RWPE2 (cell line): ENCODE data around the gene VRK3.
"Not testable (repeated sequence)": the region's sequence is repeated elsewhere in the genome, so short reads cannot be mapped to it uniquely, and the experiment has no call there.

Experiments
- ATAC-seq: fragments of 200-7000 bp; cut with Tn5 transposase; 3 replicates; pipeline ENCODE4 v1.9.1; 2021; ENCODE audit warnings: low read depth
- DNase-seq: peaks from one replicate; pipeline ENCODE4 v3.0.0-alpha.2; 2020; ENCODE audit warnings: low spot score
- H3K27ac ChIP-seq: fragments of 450-650 bp; 2 replicates; pipeline ENCODE4 v1.5.1; 2017; ENCODE audit warnings: mild to moderate bottlenecking; ENCODE audit not compliant: poor library complexity, severe bottlenecking
- H3K27me3 ChIP-seq: fragments of 250-450 bp; sonication (Bioruptor Pico); 2 replicates; pipeline ENCODE4 v1.5.1; 2021; ENCODE audit warnings: mild to moderate bottlenecking, moderate library complexity; ENCODE audit not compliant: insufficient read depth, poor library complexity, severe bottlenecking
- H3K36me3 ChIP-seq: fragments of 250-450 bp; sonication (Bioruptor Pico); 2 replicates; pipeline ENCODE4 v1.5.1; 2020; ENCODE audit warnings: low read depth, mild to moderate bottlenecking, moderate library complexity
- H3K4me1 ChIP-seq: fragments of 250-450 bp; sonication (Bioruptor Pico); 2 replicates; pipeline ENCODE4 v1.5.1; 2021; ENCODE audit warnings: mild to moderate bottlenecking, moderate library complexity; ENCODE audit not compliant: insufficient read depth, poor library complexity, severe bottlenecking
- H3K4me3 ChIP-seq: fragments of 250-450 bp; sonication (Bioruptor Pico); 2 replicates; pipeline ENCODE4 v1.5.1; 2021; ENCODE audit warnings: mild to moderate bottlenecking, moderate library complexity; ENCODE audit not compliant: severe bottlenecking
- H3K9me3 ChIP-seq: fragments of 250-450 bp; sonication (Bioruptor Pico); 2 replicates; pipeline ENCODE4 v1.5.1; 2021; ENCODE audit warnings: mild to moderate bottlenecking, moderate library complexity; ENCODE audit not compliant: severe bottlenecking
- TF ChIP-seq, protein P1 (sequence below): fragments of 450-650 bp; IDR thresholded peaks from one replicate; pipeline ENCODE4 v1.5.1; 2017; ENCODE audit warnings: mild to moderate bottlenecking, moderate library complexity; ENCODE audit not compliant: poor library complexity, severe bottlenecking

Gene VRK3

DNA sequence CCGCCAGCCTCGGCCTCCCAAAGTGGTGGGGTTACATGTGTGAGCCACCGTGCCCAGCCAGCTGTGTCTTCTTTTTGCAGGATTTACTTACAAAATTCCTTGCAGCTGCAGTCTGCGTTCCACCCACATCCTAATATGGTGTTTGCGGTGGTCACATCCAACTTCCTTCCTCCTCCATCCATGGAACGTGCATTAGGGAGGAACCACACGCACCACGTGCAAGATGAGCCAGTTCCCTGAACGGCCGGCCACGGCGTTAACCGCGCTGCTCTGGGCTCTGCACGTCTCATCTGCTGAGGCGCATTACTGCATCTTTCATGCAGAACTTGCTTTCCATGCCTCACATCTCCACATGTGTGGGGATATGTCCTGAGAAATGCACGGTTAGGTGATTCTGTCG, 51.2 kb downstream of the VRK3 start:
- Histone ChIP-seq H3K9me3 (no peaks in the 10 kb centered on the region), H3K4me3 (no peak overlapping the region), H3K27ac (no peak overlapping the region), H3K4me1 (no peaks in the 10 kb centered on the region), H3K27me3 (no peaks in the 10 kb centered on the region), H3K36me3 (no peaks in the 10 kb centered on the region)
- ATAC-seq (no peak), DNase-seq (no peak)
- TF ChIP-seq, protein P1, sequence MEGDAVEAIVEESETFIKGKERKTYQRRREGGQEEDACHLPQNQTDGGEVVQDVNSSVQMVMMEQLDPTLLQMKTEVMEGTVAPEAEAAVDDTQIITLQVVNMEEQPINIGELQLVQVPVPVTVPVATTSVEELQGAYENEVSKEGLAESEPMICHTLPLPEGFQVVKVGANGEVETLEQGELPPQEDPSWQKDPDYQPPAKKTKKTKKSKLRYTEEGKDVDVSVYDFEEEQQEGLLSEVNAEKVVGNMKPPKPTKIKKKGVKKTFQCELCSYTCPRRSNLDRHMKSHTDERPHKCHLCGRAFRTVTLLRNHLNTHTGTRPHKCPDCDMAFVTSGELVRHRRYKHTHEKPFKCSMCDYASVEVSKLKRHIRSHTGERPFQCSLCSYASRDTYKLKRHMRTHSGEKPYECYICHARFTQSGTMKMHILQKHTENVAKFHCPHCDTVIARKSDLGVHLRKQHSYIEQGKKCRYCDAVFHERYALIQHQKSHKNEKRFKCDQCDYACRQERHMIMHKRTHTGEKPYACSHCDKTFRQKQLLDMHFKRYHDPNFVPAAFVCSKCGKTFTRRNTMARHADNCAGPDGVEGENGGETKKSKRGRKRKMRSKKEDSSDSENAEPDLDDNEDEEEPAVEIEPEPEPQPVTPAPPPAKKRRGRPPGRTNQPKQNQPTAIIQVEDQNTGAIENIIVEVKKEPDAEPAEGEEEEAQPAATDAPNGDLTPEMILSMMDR: no peak

DNA sequence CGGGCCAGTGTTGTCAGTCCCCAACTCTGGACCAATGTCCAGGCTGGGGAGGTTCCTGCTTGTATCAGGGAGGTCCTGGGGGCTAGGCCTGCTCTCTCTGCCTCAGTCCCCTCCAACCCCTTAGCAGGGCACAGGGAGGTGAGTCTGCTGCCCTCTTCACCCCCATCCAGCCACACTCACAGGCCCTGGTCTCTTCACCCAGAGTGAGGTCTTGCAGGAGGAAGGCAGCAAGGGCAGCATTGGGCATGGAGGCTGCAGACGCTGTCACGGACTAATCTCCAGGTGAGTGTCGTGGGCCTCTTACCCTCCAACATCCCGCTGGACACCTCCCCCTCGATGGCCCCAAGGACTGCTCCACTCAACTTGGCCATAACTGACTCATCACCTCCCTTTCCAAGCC, 52.3 kb downstream of the VRK3 start:
- no peak for DNase-seq
- H3K27ac ChIP-seq: no peak overlapping the region
- no peaks in the 10 kb centered on the region for H3K27me3 ChIP-seq
- no peaks in the 10 kb centered on the region for H3K9me3 ChIP-seq
- TF ChIP-seq, protein P1: no peak
- H3K4me3 ChIP-seq: no peak overlapping the region
- H3K4me1 ChIP-seq: no peaks in the 10 kb centered on the region
- ATAC-seq: no peak
- H3K36me3 ChIP-seq: no peaks in the 10 kb centered on the region

DNA sequence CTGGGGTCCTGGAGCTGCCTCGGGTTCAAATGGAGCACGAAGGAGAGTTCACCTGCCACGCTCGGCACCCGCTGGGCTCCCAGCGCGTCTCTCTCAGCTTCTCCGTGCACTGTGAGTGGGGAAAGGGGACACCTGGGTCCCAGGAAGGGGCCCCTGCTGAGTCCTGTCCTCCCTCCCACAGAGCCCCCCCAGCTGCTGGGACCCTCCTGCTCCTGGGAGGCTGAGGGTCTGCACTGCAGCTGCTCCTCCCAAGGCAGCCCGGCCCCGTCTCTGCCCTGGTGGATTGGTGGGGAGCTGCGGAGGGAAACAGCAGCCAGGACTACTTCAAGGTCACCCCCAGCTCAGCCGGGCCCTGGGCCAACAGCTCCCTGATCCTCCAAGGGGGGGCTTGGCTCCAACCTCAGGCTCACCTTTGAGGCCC, 53.2 kb downstream of the VRK3 start:
- ATAC-seq: no peak

DNA sequence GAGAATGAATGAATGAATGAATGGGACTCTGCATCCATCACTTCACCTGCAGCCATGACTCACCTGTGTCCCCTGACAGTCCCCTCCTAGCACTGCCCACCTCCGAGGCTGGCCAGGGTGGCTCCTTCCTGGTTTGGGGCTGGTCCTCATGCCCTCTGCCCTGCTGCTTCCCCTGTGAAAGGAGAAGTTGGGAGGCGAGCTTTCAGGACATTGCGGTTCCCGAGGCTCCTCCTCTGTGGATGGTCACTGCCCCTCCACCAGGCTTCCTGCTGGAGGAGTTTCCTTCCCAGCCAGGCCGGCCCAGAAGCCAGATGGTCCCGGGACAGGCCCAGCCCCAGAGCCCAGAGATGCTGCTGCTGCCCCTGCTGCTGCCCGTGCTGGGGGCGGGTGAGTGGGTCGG, 55.8 kb downstream of the VRK3 start:
- ATAC-seq, H3K4me1 ChIP-seq, DNase-seq, H3K36me3 ChIP-seq, H3K4me3 ChIP-seq, H3K27ac ChIP-seq, H3K9me3 ChIP-seq, H3K27me3 ChIP-seq: not testable (repeated sequence)

More for the DNA sequence above, 53.2 kb downstream of the VRK3 start:
- Histone ChIP-seq H3K36me3 (no peaks in the 10 kb centered on the region), H3K27me3 (no peaks in the 10 kb centered on the region), H3K9me3 (no peaks in the 10 kb centered on the region), H3K27ac (no peak overlapping the region), H3K4me1 (no peaks in the 10 kb centered on the region), H3K4me3 (no peak overlapping the region)
- DNase-seq: no peak
- TF ChIP-seq, protein P1: no peak

DNA sequence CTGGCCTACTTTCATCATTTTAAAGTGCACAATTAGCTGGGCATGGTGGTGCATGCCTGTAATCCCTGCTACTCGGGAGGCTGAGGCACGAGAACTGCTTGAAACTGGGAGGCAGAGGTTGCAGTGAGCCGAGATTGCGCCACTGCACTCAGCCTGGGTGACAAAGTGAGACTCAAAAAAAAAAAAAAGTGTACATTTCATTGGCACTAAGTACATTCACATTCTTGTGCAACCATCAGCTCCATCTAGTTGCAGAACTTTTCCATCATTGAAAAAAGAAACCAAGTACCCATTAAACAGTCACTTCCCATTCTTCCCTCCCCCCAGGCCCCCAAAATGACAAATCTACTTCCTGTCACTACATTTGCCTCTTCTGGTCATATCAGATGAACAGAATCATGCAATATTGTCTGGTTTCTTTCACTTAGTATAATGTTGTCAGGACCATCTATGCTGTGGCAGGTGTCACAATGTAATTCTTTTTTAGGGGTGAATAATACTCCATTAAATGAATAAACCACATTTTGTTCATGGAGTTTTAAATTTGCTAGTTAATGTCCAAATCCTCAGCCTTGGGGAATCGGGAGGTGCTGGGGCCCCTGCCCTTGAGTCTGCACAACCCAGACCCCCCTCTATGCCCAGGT, 56.8 kb downstream of the VRK3 start:
- Histone ChIP-seq H3K4me3 (no peak overlapping the region), H3K27me3 (no peaks in the 10 kb centered on the region), H3K27ac (no peak overlapping the region), H3K4me1 (no peaks in the 10 kb centered on the region), H3K36me3 (no peaks in the 10 kb centered on the region), H3K9me3 (no peaks in the 10 kb centered on the region)
- no peak for ATAC-seq
- TF ChIP-seq, protein P1: no peak
- DNase-seq: no peak

DNA sequence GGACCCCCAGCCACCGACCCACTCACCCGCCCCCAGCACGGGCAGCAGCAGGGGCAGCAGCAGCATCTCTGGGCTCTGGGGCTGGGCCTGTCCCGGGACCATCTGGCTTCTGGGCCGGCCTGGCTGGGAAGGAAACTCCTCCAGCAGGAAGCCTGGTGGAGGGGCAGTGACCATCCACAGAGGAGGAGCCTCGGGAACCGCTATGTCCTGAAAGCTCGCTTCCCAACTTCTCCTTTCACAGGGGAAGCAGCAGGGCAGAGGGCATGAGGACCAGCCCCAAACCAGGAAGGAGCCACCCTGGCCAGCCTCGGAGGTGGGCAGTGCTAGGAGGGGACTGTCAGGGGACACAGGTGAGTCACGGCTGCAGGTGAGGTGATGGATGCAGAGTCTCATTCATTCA, 64.2 kb downstream of the VRK3 start, which contains the start of gene SIGLEC11:
Gene SIGLEC11, minus strand, starts transcription at position 193 of the 400 bp plus-strand sequence. Its CDS starts 91 bp downstream, at position 102.
- not testable (repeated sequence) for H3K4me3 ChIP-seq, H3K4me1 ChIP-seq, ATAC-seq, H3K9me3 ChIP-seq, H3K27ac ChIP-seq, DNase-seq, H3K27me3 ChIP-seq, H3K36me3 ChIP-seq

DNA sequence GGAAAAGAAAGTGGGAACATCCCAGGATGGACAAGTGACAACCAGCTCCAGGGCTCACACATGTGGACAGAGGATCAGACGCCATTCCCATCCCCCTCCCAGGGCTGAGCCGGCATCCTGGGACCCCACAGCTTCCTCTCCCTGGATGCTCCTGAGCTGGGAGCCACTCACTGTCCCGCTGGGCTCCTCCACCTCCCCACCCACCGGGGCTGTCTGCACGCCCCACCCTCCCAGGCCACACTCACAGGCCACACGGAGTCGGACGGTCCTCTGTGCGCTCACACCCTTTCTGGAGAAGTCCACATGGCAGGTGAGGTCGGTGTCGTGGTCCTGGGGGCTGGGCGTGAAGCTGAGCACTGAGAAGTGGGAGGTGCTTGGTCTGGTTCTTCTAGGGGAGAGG, 65.3 kb downstream of the VRK3 start:
- not testable (repeated sequence) for H3K36me3 ChIP-seq, H3K27me3 ChIP-seq, ATAC-seq, H3K4me3 ChIP-seq, H3K4me1 ChIP-seq, DNase-seq, H3K9me3 ChIP-seq, H3K27ac ChIP-seq

DNA sequence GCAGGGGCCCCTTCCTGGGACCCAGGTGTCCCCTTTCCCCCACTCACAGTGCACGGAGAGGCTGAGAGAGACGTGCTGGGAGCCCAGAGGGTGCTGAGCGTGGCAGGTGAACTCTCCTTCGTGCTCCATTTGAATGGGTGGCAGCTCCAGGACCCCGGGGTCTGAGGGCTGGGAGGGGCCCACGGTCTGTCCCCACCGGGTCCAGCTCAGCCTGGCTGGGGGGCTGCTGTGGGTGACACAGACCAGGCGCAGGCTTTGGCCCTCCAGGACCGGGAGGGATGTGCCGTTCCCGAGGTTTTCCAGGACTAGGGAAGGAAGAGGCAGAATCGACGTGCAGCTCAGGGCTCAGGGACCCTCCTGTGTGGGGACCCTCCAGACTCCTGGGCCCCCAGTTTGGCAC, 66.6 kb downstream of the VRK3 start:
- H3K27ac ChIP-seq, DNase-seq, H3K4me1 ChIP-seq, H3K36me3 ChIP-seq, ATAC-seq, H3K9me3 ChIP-seq, H3K27me3 ChIP-seq, H3K4me3 ChIP-seq: not testable (repeated sequence)
